ENCODE data around the gene KCNQ1OT1.

KCNQ1OT1 gene

DNA sequence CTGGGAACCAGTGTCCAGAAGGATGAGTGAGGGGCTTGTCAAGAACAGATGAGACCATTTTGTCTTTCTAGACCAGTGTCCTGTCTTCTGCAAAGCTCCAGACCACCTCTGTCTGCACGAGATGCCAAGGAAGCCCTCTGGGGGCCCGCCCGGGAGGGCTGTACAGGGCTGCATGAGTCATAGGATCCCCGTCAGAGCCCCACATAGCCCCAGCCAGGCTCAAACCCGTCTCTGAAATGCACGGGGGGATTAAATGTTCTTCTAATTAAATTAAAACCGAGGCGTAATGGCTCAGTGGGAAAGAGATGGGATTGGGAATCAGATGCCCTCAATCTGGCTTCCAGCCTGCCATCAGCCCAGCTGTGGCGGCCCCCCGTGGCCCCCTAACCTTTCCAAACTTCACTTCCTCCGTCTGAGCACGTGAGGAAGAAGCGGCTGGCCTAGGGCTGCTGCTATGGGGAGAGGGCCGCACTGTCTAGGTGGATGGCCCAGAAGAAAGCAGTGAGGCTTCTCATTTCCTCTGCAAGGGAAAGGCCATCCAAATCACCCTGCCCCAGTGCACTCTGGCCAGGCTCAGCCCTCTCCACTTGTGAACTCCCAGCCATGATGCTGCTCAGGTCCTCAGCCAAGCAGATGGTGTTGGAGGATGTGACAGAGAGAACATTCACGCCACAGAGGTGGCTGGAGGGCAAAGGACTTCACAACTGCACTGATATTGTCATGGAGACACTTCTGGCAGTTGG is 32.8 kb downstream of the KCNQ1OT1 start:
- no peak for DNase-seq (ENCODE audit: low read depth)

DNA sequence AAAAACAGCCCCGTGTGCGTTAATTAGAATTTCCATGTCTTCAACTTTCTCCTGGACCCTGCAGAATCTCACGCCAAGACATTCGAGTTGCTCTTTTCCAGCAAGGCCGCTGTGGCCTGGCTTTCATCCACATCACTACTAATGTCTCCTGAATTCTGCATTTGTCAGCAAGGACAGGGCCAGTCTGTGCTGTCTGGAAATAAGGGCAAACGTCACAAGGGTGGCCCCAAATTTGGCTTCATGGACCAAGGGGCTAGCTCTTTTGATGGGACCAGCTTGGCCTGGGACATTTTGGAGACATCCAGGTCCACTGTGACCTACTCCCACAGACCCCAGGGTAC is 33.4 kb downstream of the KCNQ1OT1 start:
- no peak for DNase-seq (ENCODE audit: low read depth)

DNA sequence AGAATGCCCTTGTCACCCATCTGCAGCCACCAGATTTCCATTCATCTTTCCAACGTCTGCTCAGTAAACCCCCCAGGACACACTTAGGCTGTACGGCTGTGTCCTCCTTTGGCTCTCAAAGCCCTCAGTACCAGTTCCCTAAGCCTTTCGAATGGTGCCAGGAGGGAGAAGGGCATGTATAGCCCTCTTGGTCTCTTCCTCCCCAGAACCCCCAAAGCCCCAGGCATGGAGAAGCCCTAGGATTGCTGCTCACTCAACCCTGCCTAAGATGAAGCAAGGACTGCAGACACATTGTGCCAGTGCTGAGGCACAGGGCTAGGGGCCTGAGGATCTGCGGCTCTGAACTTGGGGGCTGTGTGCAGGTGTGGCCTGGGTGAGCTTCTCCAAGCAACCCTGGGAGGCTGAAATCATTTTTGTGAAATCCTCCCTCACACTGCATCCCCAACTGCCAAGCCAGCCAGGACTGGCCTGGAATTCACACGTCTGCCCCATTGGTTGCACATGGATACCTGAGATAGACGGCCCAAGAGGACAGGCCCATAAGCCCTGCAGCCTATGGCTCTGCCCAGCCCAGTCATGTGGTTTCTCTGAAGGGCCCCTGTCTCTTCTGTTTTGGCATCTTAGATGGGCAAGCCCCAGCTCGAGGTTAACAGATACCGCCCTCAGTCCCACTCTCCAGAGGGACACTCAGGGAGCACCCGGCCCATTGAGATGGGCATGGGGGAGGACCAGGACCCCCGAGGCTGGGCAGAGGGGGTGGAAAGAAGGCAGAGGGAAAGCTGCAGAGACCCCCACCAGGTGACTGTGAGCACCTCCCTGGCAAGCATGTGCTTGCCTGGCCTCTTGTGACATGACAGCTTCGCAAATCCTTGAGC is 34.0 kb downstream of the KCNQ1OT1 start:
- no peak for DNase-seq (ENCODE audit: low read depth)

DNA sequence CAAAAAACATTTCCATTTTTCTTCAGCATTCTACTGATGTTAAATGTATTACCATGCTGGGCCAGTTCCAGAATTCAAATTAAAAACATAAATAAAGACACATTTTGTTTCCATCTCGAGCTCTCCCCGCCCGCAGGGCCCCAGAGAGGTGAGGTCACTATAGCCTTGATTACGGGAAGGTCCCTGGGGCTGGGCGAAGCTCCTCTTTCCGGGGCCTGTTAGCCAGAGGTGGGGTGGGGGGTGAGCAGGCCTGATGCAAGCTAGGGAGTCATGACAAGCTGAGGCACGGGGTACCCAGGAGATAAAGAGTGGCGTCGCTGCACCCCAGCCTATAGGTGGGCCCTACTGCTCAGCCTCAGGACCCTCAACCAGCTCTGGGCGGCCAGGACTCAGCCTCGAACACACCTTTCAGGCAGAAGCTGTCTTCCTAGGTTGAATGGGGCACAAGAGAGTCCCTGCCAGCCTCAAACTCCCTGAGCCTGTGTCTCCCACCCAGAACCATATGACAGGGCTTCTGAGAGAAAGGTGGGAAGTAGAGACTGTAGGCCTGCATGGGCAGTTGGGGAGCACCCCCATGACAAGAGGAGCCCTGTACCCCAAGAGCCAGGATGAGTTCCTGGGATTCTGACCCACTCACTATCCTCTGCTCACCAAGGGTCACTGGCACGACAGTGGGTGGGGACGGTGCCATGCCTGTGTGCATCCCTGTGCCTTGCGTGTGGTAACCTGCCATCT is 34.8 kb downstream of the KCNQ1OT1 start:
- no peak for DNase-seq (ENCODE audit: low read depth)

DNA sequence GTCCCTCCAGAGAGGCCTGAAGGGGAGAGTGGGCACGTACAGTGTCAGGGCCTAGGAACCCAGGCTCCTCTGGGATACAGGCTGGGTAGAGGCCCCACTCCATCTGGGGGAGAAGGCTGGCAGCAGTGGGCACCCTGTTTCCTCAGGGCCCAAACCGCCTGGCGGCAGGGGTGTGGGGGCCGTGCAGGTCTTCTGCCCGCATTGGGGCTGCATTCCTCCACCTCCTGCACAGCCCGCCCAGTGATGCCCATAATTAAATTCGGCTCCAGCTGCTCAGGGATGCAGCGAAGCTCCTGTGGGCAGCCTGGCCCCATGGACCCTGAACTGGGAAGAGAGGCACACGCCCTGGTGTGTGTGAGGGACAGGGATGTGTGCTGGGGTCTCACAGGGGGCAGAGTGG is 35.4 kb downstream of the KCNQ1OT1 start:
- no peak for DNase-seq (ENCODE audit: low read depth)

DNA sequence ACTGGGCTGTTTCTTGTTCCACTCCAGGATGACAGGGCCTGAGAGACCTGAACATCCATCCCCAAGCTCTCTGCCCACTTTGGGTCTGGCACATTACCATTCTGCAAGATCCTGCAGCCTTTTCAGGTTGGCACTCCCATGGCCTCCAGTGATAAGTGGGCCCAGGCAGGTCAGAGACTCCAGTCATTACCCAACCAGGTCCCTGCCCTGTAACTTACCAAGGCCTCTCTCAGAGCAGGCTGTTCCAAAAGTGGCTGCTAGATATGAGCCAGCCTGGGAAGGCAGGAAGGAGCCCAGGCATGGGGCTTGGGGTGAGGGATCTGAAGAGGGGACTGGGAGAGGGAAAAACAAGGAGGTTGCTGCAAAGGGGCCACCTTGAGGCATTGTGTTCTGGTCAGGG is 35.9 kb downstream of the KCNQ1OT1 start:
- no peak for DNase-seq (ENCODE audit: low read depth)

DNA sequence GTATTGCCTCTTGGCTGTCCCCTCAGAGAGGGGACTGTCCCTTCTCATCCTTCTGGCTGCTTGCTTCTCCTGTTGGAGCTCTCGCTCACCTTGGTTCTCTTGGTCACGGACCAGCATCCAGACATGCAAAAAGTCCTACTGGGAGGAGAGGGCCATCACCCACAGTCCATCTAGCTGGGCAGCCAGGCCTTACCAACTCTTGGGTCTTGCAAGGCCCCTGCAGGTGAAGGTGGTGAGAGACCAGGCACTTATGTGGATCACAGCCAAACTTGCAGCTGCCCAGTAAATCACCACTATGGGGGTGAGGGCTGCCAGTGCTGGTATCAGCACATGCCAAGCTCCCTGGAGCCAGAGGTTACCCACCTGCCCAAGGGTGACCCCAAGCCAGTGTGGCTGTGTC is 36.3 kb downstream of the KCNQ1OT1 start:
- DNase-seq (ENCODE audit: low read depth), result no peak

DNA sequence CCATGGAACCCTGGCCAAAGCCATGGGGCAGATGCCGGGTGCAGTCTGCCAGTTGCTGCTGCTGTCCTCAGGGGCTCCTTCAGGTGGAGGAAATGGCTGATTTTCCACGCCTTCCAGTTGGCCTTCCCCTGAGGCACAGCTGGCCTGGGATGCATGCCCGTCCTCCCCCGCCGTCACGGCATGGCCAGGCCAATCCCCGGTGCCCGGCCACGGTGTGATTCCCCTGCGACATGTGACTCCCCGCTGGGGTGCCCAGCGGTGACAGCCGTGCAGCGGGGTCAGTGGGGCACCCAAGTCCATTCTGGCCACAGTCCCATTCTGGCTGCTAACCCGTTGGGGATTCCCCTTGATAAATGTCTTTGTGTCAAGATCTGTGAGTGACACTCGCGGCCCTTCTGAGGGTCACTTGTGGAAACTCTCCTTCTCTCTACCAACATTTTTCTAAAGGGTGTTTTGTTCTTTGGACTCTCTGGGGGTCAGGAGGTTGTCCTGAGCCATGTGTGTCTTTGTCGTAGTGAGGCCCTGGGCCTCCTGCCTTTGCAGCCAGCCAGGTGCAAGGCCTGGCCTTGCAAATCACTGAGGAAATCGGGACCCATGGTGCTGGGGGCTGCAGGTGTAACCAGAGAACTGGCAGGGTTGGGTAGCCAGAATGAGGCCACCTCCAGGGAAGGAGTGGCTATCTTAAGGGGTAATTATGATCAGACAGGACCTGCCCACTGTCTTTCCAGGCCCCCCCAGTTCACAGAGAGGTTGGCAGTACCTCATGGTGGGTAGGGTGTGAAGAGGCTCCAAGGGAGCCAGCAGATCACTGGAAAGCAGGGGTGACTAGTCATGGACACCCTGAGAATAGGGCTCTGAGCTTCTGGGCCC is 37.1 kb downstream of the KCNQ1OT1 start:
- DNase-seq (ENCODE audit: low read depth), result no peak

DNA sequence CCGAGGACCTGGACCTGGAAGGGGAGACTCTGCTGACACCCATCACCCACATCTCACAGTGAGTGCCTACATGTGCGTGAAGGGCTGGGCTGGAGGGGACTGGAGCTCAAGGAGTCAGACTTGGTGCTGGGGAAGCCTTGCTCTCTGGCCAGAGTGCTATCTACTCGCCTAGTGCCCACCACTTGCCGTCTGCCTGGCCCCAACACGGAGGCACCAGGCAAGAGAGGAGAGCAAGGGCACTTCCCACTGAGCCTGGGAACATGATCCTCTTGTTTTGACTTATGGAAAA is 37.8 kb downstream of the KCNQ1OT1 start:
- no peak for DNase-seq (ENCODE audit: low read depth)

DNA sequence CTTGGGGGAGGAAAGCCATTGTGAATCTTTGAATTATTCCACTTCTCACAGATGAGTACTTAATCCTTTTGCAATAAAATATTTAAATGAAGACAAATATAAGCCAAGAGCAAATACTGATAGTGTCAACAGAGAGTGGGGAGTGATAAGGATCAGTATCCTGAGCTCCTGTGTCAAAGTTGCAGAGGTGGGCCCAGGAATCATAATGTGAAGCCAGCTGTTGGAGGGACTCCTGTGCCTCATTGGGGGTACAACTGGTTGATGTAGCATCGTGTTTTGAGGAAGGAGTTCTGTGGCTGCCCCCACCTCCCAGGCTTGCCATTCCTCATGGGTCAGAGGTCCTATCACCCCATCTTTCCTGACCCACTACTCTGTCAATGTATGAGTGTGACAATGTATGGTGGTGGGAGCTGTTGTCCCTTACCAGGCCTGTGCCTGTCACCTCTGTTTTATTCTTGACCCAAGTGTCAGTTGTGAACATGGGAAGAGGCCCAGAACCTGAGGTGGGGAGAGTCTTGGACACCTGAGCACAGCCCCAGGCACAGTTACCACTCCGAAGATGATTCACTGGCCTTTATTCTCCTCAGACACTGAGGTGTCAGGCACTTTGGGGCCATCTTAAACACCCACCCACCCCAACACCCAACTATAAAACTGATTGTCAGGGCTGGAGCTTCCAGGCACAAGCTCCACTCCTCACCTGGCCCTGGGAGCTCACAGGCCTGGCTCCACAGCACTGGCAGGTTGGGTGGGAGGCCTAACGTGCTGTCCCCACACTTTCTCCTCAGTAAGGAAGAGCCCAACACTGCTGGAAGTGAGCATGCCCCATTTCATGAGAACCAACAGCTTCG is 38.4 kb downstream of the KCNQ1OT1 start:
- DNase-seq (ENCODE audit: low read depth), result no peak

DNA sequence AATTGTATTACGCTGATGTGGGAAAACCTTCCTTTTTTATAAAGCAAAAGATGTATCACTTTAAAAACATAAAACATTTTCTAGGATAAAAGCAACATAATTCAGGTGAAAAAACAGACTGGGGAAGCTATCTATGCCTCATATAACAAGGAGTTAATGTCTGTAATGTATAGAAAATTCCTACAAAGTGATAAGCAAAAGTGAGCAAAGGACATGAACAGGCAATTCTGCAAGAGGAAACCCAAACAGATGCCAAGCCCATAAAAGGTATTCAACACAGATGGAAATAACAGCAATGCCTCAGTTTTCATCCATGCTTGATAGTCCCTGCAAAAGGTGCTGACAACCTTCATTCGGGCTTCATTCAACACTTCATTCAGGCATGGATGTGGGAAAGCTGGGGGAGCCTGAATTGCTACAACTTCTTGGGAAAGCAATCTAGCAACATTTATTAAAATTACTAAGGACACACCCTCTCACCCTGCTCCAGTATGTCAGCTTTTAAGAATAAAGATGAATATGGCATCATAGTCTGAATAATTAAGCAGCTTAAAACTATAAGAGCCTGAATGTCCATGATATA is 39.3 kb downstream of the KCNQ1OT1 start:
- DNase-seq (ENCODE audit: low read depth), result no peak

DNA sequence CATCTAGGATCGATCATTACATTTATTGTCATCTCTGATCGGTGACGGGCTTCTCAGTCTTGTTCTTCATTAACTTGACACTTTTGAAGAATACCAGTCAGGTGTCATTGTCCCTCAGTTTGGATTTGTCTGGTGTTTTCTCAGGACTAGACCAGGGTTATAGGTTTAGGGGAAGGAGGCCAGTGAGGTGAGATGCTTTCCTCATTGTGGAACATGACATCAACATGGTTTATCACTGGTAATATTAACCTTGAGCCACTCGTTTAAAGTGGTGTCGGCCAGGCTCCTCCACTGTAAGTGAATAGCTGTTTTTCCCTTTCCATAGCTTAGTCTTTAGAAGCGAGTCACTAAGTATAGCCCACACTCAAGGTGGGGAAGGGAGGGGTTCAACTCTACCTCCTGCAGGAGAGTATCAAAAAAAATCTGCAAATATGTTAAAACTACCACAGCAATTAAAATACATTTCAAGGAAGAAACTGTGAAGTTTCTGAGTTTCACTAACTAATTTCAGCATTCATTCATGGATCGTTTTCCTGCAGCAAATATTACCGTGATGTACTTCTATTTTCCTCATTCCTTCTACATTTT is 42.0 kb downstream of the KCNQ1OT1 start:
- no peak for DNase-seq (ENCODE audit: low read depth)

DNA sequence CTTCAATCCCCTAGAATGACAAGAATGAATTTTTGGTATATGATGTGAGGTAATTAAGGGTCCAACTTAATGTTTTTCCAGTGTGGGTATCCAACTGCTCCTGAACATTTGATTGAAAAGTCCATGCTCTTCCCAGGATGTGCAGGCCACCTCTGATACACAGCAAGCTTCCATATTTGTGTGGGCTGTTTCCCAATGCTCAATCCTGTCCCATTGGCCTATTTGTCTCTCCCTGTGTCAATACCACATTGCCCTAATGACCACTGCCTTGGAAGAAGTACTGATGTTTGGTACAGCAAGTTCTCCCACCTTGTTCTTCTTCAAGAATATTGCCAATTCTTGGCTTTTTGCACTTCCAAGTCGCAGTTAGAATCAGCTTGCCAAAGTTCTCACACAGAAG is 42.9 kb downstream of the KCNQ1OT1 start:
- DNase-seq (ENCODE audit: low read depth), result no peak

DNA sequence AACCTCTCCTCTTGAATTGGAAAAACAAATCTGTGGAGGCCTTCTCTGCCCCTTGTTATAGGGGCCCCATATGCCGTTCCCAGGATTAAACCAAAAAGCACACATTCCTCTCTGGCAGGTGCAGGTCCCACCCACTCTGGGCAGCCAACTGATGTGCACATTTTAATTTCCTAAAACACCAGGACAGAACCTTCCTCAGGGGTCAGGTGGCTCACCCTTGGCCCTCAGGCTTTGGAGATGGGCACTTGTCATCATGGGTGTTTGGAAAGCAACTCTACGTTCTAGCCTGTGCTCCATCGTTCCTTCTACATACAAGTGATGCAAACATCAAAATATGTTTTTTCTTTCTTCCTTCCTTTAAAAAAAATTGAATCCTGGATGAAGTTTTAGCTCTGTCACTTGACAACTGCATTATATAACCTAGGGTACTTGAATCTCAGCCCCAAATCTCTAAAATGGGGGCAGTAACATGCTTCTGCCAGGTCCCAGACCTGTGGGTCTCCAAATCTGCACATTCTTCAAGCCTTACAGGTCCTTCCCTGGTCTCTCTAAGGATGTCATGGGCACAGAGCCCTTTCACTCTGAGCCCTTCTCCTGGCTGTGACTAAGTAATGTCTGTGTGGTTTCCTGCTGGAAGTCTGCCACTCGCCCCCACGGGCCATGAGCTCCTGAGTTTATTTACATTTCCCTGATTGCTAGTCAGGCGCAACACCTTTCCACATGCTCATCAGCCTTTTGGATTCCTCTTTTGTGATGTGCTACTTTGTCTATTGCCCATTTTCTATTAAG is 43.8 kb downstream of the KCNQ1OT1 start:
- no peak for DNase-seq (ENCODE audit: low read depth)

DNA sequence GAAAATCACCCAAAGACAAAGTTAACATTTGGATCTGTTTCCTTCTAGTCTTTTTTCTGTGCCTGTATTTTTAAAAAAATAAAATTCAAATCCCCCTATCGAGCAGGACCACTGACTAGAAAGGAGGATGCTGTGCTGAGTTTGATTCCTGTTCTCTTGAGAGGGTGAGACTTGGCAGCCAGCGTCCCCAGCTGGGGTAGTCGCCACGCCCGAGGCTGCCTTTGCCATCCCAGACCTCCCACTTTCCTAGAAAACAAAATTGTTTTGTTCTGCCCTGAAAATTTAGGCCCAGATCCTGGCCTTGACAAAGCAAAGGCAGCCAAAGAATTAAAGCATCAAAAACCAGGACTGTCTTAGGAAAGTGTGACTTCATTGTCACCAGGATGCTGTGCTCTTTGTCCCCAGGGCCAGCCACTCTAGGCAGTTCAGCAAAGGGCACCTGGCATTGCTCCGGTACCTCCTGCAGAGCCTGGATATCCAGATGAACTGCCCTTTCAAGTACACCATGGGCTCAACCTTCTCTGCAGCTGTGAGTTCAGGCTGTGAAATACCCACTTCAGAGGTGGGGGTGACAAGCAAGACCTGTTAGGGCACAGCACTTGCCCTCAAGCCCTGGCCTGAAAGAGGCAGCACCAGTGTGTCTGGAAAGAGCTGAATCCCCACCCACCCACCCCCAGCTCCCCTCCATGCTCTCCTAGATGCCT is 44.6 kb downstream of the KCNQ1OT1 start:
- no peak for DNase-seq (ENCODE audit: low read depth)

DNA sequence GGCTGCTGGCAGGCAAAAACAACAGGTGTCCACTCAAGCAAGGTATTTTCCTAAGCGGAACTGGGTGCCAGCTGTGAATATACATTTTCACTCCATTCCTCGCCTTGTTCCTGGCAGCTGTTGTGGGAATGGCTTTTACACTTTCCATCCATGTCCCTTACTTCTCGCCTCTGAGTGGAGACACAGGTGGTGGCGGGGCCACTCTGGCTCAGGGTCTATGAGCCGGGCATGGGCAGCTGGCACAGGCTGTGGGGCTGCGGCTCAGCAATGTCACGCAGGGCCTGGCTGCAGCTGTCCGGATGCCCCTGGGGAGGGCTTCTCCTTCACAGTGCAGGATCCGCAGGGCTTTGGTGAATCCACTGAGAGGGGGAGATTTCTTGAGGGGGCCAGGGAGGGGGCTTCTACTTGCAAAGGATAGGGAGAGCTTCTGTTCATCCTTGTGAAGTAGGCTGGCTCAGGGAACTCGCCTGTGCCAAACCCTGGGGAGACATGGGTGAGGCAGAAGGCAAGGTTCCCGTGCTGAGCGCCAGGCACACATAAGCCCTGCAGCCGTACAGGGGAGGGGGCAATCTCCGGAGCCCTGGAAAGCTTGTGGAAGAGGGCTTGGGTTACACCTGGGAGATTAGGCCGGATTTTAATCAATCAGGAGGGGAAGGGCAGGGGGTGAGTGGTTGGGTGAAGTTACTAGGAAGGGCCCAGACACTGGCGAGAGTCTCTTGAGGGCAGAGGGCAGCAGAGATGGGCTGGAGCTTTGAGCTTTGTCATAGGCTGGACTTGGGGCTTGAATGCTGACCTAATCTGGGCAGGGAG is 45.7 kb downstream of the KCNQ1OT1 start:
- DNase-seq (ENCODE audit: low read depth), result no peak

DNA sequence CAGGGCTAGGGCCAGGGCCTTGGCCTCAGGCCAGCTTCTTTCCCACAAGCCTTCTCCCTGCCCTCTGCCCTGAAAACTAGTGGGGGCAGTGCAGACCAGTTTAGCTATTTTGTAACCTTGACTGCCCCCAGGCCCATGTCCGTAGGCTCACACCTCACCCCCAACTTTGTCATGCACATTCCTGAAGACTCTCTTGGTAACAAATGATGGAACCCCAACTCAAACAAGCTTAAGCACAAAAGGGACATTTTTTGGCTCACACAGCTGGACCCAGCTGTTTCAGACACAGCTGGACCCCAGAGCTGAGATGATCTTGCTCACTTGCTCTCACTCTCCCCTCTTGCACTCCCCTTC is 46.6 kb downstream of the KCNQ1OT1 start:
- DNase-seq (ENCODE audit: low read depth), result no peak

All from T follicular helper cell (primary cell).